GM21717 (cell line): ENCODE data around the gene FCER1A.
"Not testable (repeated sequence)": the region's sequence is repeated elsewhere in the genome, so short reads cannot be mapped to it uniquely, and the experiment has no call there.

Source experiments
- ATAC-seq: cut with Tn5 transposase; IDR thresholded peaks from one replicate; pipeline ENCODE4 v1.9.1; 2021; ENCODE audit warnings: mild to moderate bottlenecking, moderate library complexity; ENCODE audit not compliant: unreplicated experiment

Gene FCER1A

DNA sequence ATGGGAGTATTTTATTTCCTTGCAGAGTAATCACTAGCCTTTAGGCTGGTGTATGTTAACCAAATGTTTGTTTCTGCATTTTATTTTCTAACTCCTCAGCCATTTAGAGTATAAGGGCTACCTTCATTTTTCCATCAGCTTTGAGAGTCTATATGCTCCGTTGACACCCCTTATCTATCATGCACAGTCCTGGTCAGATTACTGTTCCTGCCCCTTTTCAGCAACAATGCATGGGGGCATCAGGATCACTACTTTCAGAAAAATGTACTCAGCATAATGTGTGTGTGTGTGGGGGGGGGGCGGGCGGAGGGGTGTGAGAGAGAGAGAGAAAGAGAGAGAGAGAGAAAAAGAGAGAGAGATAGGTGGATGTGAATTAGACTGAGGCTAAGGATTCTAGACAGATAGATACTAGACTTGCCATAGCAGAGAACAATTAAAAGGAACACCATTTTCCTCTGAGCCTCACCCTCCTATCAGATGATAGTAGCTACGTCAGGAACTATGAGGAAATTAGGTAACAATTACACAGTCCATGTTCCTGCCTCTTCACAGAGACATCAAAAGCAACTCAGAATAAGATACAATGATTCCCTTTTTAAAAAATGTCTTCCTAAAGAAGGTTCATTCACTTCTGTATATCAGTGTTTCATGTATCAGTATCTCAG, 40.8 kb downstream of the FCER1A start:
- no peak for ATAC-seq

- ATAC-seq: not testable (repeated sequence)
Measured at GRCh38 chr1:159349374-159349773, 47.2 kb downstream of the FCER1A start.

- ATAC-seq: no peak
Measured at GRCh38 chr1:159352436-159352835, 50.3 kb downstream of the FCER1A start.
